AG04449 (cell line): ENCODE results near the gene BAIAP2.

Experiments
- CTCF ChIA-PET: fragments of 350-600 bp; formaldehyde crosslinking; extraction: SDS; loops from one replicate; lab custom pipeline; 2021; ENCODE audit warnings: antibody characterized with exemption; lab: Yijun Ruan, JAX
- POLR2A ChIA-PET: fragments of 400-600, 350-600 bp; formaldehyde crosslinking; extraction: SDS; loops from one replicate; lab custom pipeline; 2020; ENCODE audit warnings: antibody characterized with exemption, inconsistent platforms; lab: Yijun Ruan, JAX
- DNase-seq: peaks from one replicate; pipeline ENCODE4 v3.0.0-alpha.2; 2010; ENCODE audit warnings: low read depth, low spot score
- H3K4me3 ChIP-seq: 2 replicates; pipeline ENCODE4 v1.5.1; 2011; ENCODE audit warnings: low read depth, mild to moderate bottlenecking, control low read depth, low read length
- CTCF ChIP-seq: IDR thresholded peaks from one replicate; pipeline ENCODE4 v1.5.1; 2011; ENCODE audit warnings: mild to moderate bottlenecking, moderate library complexity, low read length, control low read depth, inconsistent platforms; ENCODE audit not compliant: insufficient read depth; ENCODE audit errors: missing control alignments

Gene BAIAP2

GRCh38 chr17:81037798-81038733 is 3.1 kb downstream of the BAIAP2 start:
- POLR2A ChIA-PET: no interaction called here
- CTCF ChIA-PET: interaction anchor here (1.9 to 4.5 kb wide), 6 partner anchors 13 to 66 kb away, joined by 7 to 18 read pairs (median 14); no protein-coding TSS in a partner anchor
- TF ChIP-seq CTCF: no peak
- no peak overlapping the region for H3K4me3 ChIP-seq
- no peak for DNase-seq

GRCh38 chr17:81039096-81039495 is 4.1 kb downstream of the BAIAP2 start:
- ChIA-PET CTCF (interaction anchor here (1.0 to 4.5 kb wide), 3 partner anchors 16 to 63 kb away, joined by 3 to 18 read pairs (median 9); no protein-coding TSS in a partner anchor), POLR2A (no interaction called here)
- DNase-seq: no peak
- H3K4me3 ChIP-seq: no peak overlapping the region
- no peak for TF ChIP-seq CTCF

- H3K4me3 ChIP-seq: peak overlapping the region; percentile 15; the same call in 1 of the 2 replicates
- POLR2A ChIA-PET: interaction anchor here (1.5 kb wide), 1 partner anchor 25 kb away, joined by 8 read pairs; no protein-coding TSS in a partner anchor
Observed at GRCh38 chr17:81039854-81040758, 5.2 kb downstream of the BAIAP2 start.

GRCh38 chr17:81040791-81041337 is 5.9 kb downstream of the BAIAP2 start:
- ChIA-PET CTCF (interaction anchor here (1.0 to 4.5 kb wide), 5 partner anchors 8 to 61 kb away, joined by 3 to 18 read pairs (median 5); no protein-coding TSS in a partner anchor), POLR2A (interaction anchor here (1.5 kb wide), 1 partner anchor 24 kb away, joined by 8 read pairs; no protein-coding TSS in a partner anchor)
- peak; percentile 53 for TF ChIP-seq CTCF
- DNase-seq: no peak
- no peak overlapping the region for H3K4me3 ChIP-seq

More at GRCh38 chr17:81039854-81040758, 5.2 kb downstream of the BAIAP2 start:
- no peak for DNase-seq
- CTCF ChIA-PET: interaction anchor here (0.9 to 4.5 kb wide), 8 partner anchors 9 to 65 kb away, joined by 3 to 18 read pairs (median 4); no protein-coding TSS in a partner anchor
- no peak for TF ChIP-seq CTCF

GRCh38 chr17:81042606-81043005 is 7.7 kb downstream of the BAIAP2 start:
- POLR2A ChIA-PET: interaction anchor here (1.2 kb wide), 1 partner anchor 22 kb away, joined by 3 read pairs; no protein-coding TSS in a partner anchor
- DNase-seq: no peak
- CTCF ChIA-PET: interaction anchor here (1.2 to 4.5 kb wide), 5 partner anchors 12 to 55 kb away, joined by 3 to 18 read pairs (median 4); no protein-coding TSS in a partner anchor
- H3K4me3 ChIP-seq: no peak overlapping the region
- no peak for TF ChIP-seq CTCF
